H9 (cell line): ENCODE measurements around the gene SLC47A1. TPM values are rescaled to one million over a fixed set of nuclear protein-coding genes. Genes with fewer than 3 reads are reported as not detected.

Experiments used
- DNase-seq: peaks from one replicate; pipeline ENCODE4 v3.0.0-alpha.2; 2017
- H2AFZ ChIP-seq: one replicate; pipeline ENCODE4 v1.6.1; 2013; ENCODE audit warnings: mild to moderate bottlenecking, low read length, control low read depth, moderate library complexity
- H2AK5ac ChIP-seq: 2 replicates; pipeline ENCODE4 v1.6.1; 2013; ENCODE audit warnings: low read length, control low read depth, mixed read lengths; ENCODE audit not compliant: insufficient read length
- H2BK120ac ChIP-seq: one replicate; pipeline ENCODE4 v1.6.1; 2013; ENCODE audit warnings: low read depth, mild to moderate bottlenecking, low read length, control low read depth, inconsistent platforms; ENCODE audit not compliant: poor library complexity, severe bottlenecking
- H2BK12ac ChIP-seq: 2 replicates; pipeline ENCODE4 v1.6.1; 2013; ENCODE audit warnings: low read length, control low read depth, mixed read lengths, low read depth; ENCODE audit not compliant: insufficient read length
- H2BK15ac ChIP-seq: 2 replicates; pipeline ENCODE4 v1.6.1; 2013; ENCODE audit warnings: low read depth, low read length, control low read depth
- H2BK20ac ChIP-seq: one replicate; pipeline ENCODE4 v1.6.1; 2013; ENCODE audit warnings: low read depth, mild to moderate bottlenecking, low read length, control low read depth, inconsistent platforms; ENCODE audit not compliant: poor library complexity, severe bottlenecking
- H2BK5ac ChIP-seq: 2 replicates; pipeline ENCODE4 v1.6.1; 2013; ENCODE audit warnings: low read length, control low read depth, mixed read lengths; ENCODE audit not compliant: insufficient read length
- H3K14ac ChIP-seq: 2 replicates; pipeline ENCODE4 v1.6.1; 2013; ENCODE audit warnings: low read length, control low read depth; ENCODE audit not compliant: insufficient read depth
- H3K18ac ChIP-seq: 2 replicates; pipeline ENCODE4 v1.6.1; 2013; ENCODE audit warnings: low read depth, mild to moderate bottlenecking, mixed read lengths, low read length, control low read depth; ENCODE audit not compliant: insufficient read length
- H3K23ac ChIP-seq: 2 replicates; pipeline ENCODE4 v1.6.1; 2013; ENCODE audit warnings: low read length, control low read depth, mixed read lengths, low read depth; ENCODE audit not compliant: insufficient read length
- H3K23me2 ChIP-seq: 2 replicates; pipeline ENCODE4 v1.6.1; 2013; ENCODE audit warnings: low read depth, mild to moderate bottlenecking, mixed read lengths, low read length, control low read depth; ENCODE audit not compliant: insufficient read length, poor library complexity, severe bottlenecking
- H3K27ac ChIP-seq: 2 replicates; pipeline ENCODE4 v1.5.1; 2013; ENCODE audit warnings: low read length, control low read depth, mixed read lengths, low read depth; ENCODE audit not compliant: insufficient read length
- H3K27me3 ChIP-seq: 2 replicates; pipeline ENCODE4 v1.6.1; 2013; ENCODE audit warnings: low read length, control low read depth, inconsistent platforms; ENCODE audit not compliant: insufficient read depth
- H3K4ac ChIP-seq: 2 replicates; pipeline ENCODE4 v1.6.1; 2013; ENCODE audit warnings: low read depth, mild to moderate bottlenecking, control low read depth, inconsistent platforms, low read length, moderate library complexity
- H3K4me1 ChIP-seq: 2 replicates; pipeline ENCODE4 v1.6.1; 2013; ENCODE audit warnings: low read length, control low read depth, inconsistent platforms; ENCODE audit not compliant: insufficient read depth
- H3K4me2 ChIP-seq: 2 replicates; pipeline ENCODE4 v1.6.1; 2013; ENCODE audit warnings: low read length, control low read depth, mixed read lengths; ENCODE audit not compliant: insufficient read length, insufficient read depth
- H3K56ac ChIP-seq: 2 replicates; pipeline ENCODE4 v1.6.1; 2013; ENCODE audit warnings: low read depth, mild to moderate bottlenecking, mixed read lengths, low read length, control low read depth; ENCODE audit not compliant: insufficient read length
- H3K79me1 ChIP-seq: 2 replicates; pipeline ENCODE4 v1.6.1; 2013; ENCODE audit warnings: low read depth, mild to moderate bottlenecking, moderate library complexity, low read length, control low read depth, inconsistent platforms; ENCODE audit not compliant: insufficient read depth, poor library complexity, severe bottlenecking
- H3K79me2 ChIP-seq: 2 replicates; pipeline ENCODE4 v1.6.1; 2013; ENCODE audit warnings: low read length, control low read depth, inconsistent platforms; ENCODE audit not compliant: insufficient read depth
- H3K9ac ChIP-seq: 2 replicates; pipeline ENCODE4 v1.6.1; 2013; ENCODE audit warnings: low read length, control low read depth, mixed read lengths; ENCODE audit not compliant: insufficient read length; ENCODE audit errors: extremely low read depth
- H3K9me3 ChIP-seq: one replicate; pipeline ENCODE4 v1.6.1; 2013; ENCODE audit warnings: low read depth, low read length, inconsistent platforms; ENCODE audit not compliant: control insufficient read depth
- H3T11ph ChIP-seq: one replicate; pipeline ENCODE4 v1.6.1; 2013; ENCODE audit warnings: mild to moderate bottlenecking, low read length, control low read depth, inconsistent platforms
- H4K20me1 ChIP-seq: one replicate; pipeline ENCODE4 v1.6.1; 2013; ENCODE audit not compliant: control insufficient read depth, insufficient read length, insufficient read depth
- H4K5ac ChIP-seq: 2 replicates; pipeline ENCODE4 v1.6.1; 2013; ENCODE audit warnings: low read depth, mild to moderate bottlenecking, mixed read lengths, low read length, control low read depth; ENCODE audit not compliant: insufficient read length
- H4K8ac ChIP-seq: replicated peaks from 2 replicates; pipeline ENCODE4 v1.6.1; 2013; ENCODE audit warnings: low read length, control low read depth, mixed read lengths, low read depth; ENCODE audit not compliant: insufficient read length
- H4K91ac ChIP-seq: 2 replicates; pipeline ENCODE4 v1.6.1; 2013; ENCODE audit warnings: low read depth, mild to moderate bottlenecking, moderate library complexity, mixed read lengths, low read length, control low read depth; ENCODE audit not compliant: insufficient read length
- H3K27ac Mint-ChIP-seq, 3 experiments: 2 replicates in 2 of 3; 3 replicates in 1 of 3; pipeline ENCODE4 v1.8.0; 2020 to 2021; ENCODE audit warnings: mixed read lengths in 3 of 3, mild to moderate bottlenecking in 1 of 3, moderate library complexity in 1 of 3
- H3K27me3 Mint-ChIP-seq: 2 replicates; pipeline ENCODE4 v1.8.0; 2021; ENCODE audit warnings: low read depth, mild to moderate bottlenecking, moderate library complexity, mixed read lengths
- H3K36me3 Mint-ChIP-seq, 3 experiments: 2 replicates in 2 of 3; 3 replicates in 1 of 3; pipeline ENCODE4 v1.8.0; 2020 to 2021; ENCODE audit warnings: low read depth in 3 of 3, mixed read lengths in 3 of 3; ENCODE audit not compliant: insufficient read depth in 1 of 3
- H3K4me1 Mint-ChIP-seq, 2 experiments: 2 replicates each; pipeline ENCODE4 v1.8.0; 2020; ENCODE audit warnings: mixed read lengths in 2 of 2
- H3K4me3 Mint-ChIP-seq, 2 experiments: 2 replicates in 1 of 2; 3 replicates in 1 of 2; pipeline ENCODE4 v1.8.0; 2020 to 2021; ENCODE audit warnings: mild to moderate bottlenecking in 2 of 2, mixed read lengths in 2 of 2, moderate library complexity in 1 of 2
- H3K9me3 Mint-ChIP-seq, 2 experiments: 2 replicates in 1 of 2; 3 replicates in 1 of 2; pipeline ENCODE4 v1.8.0; 2020; ENCODE audit warnings: mild to moderate bottlenecking in 2 of 2, mixed read lengths in 2 of 2, moderate library complexity in 1 of 2
- WGBS: extraction: QIAGEN DNeasy Blood & Tissue Kit; methylation state at CpG from one replicate; pipeline ENCODE4 v1.1.7; 2013; ENCODE audit warnings: missing lambda C conversion rate, low lambda C conversion rate, mixed read lengths; ENCODE audit not compliant: insufficient read length; ENCODE audit errors: extremely low coverage; 5-methylcytosine and 5-hydroxymethylcytosine counted together
- total RNA-seq: library from RNA; stranded (reverse); gene quantifications from 2 replicates; pipeline ENCODE4 v1.2.1, GENCODE V29; 2021
- TF ChIP-seq, protein P1 (sequence below): fragments of 200-600 bp; sonication (generic); conservative IDR thresholded peaks from 3 replicates; pipeline ENCODE4 v1.8.0; 2021; ENCODE audit warnings: antibody characterized with exemption, mild to moderate bottlenecking

The SLC47A1 gene
- total RNA-seq, 1 experiment from 2014 or later, result 4.0 TPM

DNA sequence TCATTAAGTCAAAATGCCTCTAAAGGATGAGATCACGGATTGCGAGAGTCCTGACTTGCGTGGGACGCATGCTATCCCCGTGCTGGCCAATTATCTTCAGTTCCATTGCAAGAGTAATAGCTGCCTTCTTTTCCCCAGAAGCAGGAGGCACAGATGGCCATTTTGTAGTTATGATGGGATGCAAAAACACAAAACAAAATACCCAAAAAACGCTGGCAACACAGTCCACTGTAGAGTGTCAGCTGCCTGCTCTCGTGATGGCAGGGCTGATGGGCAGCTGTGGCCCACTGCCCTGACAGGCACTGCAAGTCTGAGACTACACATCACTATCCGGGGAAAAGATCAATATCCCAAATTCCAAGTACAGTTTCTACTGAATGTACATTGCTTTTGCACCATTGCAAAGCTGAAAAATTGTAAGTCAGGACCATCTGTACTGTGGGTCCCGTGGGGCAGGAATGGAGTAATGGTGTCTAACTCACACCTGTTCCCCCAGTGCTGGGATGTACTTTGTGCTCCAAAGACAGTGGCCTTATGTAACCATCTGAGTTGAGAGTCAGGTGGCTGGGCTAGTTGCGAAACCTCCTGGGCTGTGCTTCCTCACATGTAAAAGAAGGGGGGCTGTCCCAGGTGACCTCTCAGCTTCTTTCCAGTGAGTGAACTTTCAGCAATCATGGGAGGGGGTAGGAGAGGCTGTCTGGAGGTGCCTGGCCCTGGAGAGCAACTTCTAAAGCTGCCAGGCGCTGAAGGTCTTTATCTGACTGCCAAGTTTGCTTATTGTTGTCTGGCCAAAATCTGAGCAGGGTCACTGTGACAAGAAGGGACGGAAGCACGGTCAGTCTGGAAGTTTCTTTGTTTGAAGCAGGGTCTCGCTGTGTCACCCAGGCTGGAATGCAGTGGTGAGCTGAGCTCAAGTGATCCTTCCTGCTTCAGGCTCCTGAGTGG lies 4.7 kb downstream of the SLC47A1 start:
- no peak overlapping the region for H3K27ac ChIP-seq
- Mint-ChIP-seq H3K27ac (peak overlapping the region in 1 of 3 experiments; percentile 67; a peak in 1 of 7 replicates), H3K27me3 (peaks cover 28% of the 10 kb centered on the region), H3K9me3 (no peaks in the 10 kb centered on the region), H3K4me1 (peaks cover 21 to 34% of the 10 kb centered on the region in 2 experiments), H3K36me3 (no peaks in the 10 kb centered on the region), H3K4me3 (no peak overlapping the region)
- H3K14ac ChIP-seq, result no peak overlapping the region
- H2BK12ac ChIP-seq, result no peak overlapping the region
- H3K79me2 ChIP-seq, result no peaks in the 10 kb centered on the region
- H3K27me3 ChIP-seq, result peaks cover 10% of the 10 kb centered on the region; the same call in 1 of the 2 replicates
- H4K91ac ChIP-seq, result no peak overlapping the region
- H2BK120ac ChIP-seq, result no peak overlapping the region
- no peak overlapping the region for H2BK5ac ChIP-seq
- H3K23ac ChIP-seq, result no peak overlapping the region
- no peak overlapping the region for H2BK20ac ChIP-seq
- no peak overlapping the region for H3K4ac ChIP-seq
- H3K9ac ChIP-seq, result no peak overlapping the region
- no peak overlapping the region for H3K56ac ChIP-seq
- no peak overlapping the region for H2AFZ ChIP-seq
- no peak overlapping the region for H2AK5ac ChIP-seq
- no peak overlapping the region for H4K5ac ChIP-seq
- no peak overlapping the region for H3K18ac ChIP-seq
- H3K79me1 ChIP-seq, result no peaks in the 10 kb centered on the region
- peaks cover 7% of the 10 kb centered on the region for H3K23me2 ChIP-seq
- TF ChIP-seq, protein P1, sequence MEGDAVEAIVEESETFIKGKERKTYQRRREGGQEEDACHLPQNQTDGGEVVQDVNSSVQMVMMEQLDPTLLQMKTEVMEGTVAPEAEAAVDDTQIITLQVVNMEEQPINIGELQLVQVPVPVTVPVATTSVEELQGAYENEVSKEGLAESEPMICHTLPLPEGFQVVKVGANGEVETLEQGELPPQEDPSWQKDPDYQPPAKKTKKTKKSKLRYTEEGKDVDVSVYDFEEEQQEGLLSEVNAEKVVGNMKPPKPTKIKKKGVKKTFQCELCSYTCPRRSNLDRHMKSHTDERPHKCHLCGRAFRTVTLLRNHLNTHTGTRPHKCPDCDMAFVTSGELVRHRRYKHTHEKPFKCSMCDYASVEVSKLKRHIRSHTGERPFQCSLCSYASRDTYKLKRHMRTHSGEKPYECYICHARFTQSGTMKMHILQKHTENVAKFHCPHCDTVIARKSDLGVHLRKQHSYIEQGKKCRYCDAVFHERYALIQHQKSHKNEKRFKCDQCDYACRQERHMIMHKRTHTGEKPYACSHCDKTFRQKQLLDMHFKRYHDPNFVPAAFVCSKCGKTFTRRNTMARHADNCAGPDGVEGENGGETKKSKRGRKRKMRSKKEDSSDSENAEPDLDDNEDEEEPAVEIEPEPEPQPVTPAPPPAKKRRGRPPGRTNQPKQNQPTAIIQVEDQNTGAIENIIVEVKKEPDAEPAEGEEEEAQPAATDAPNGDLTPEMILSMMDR, result no peak
- H4K20me1 ChIP-seq, result peaks cover 3% of the 10 kb centered on the region
- no peak overlapping the region for H4K8ac ChIP-seq
- no peak overlapping the region for H2BK15ac ChIP-seq
- H3K4me1 ChIP-seq, result no peaks in the 10 kb centered on the region
- no peak overlapping the region for H3K4me2 ChIP-seq
- H3T11ph ChIP-seq, result no peak overlapping the region
- WGBS, result no CpG with 5 or more reads among the region's 14 CpGs
- DNase-seq, result no peak
- H3K9me3 ChIP-seq, result no peaks in the 10 kb centered on the region
